HEK293 (cell line): ENCODE data around the gene SELENOW.
"Not testable (repeated sequence)": the region's sequence is repeated elsewhere in the genome, so short reads cannot be mapped to it uniquely, and the experiment has no call there.

Experiments used
- CTCF ChIA-PET: fragments of 350-600 bp; formaldehyde crosslinking; extraction: SDS; loops from one replicate; lab custom pipeline; 2021; ENCODE audit warnings: antibody characterized with exemption; lab: Yijun Ruan, JAX
- POLR2A ChIA-PET: fragments of 300-600 bp; formaldehyde crosslinking; extraction: SDS; loops from one replicate; lab custom pipeline; 2020; ENCODE audit warnings: antibody characterized with exemption, inconsistent platforms; lab: Yijun Ruan, JAX
- H3K27ac ChIP-seq: fragments of 200-500 bp; sonication (Bioruptor generic); 2 replicates; pipeline ENCODE4 v1.5.1; 2014; ENCODE audit warnings: low read depth, low read length, control low read depth, inconsistent platforms; ENCODE audit errors: extremely low read depth
- H3K36me3 ChIP-seq, 2 experiments: fragments of 200-500 bp in 1 of 2; sonication (Bioruptor generic) in 1 of 2; 1 replicate in 1 of 2; 2 replicates in 1 of 2; pipeline ENCODE4 v1.5.1; 2014 to 2017; ENCODE audit warnings: inconsistent platforms in 2 of 2, low read length in 2 of 2; ENCODE audit not compliant: control insufficient read depth in 2 of 2, insufficient read depth in 1 of 2
- H3K4me1 ChIP-seq: fragments of 200-500 bp; sonication (Bioruptor generic); 2 replicates; pipeline ENCODE4 v1.5.1; 2014; ENCODE audit warnings: mild to moderate bottlenecking, low read length, inconsistent platforms; ENCODE audit not compliant: control insufficient read depth, insufficient read depth
- H3K4me3 ChIP-seq: 2 replicates; pipeline ENCODE4 v1.5.1; 2011; ENCODE audit warnings: low read depth, mild to moderate bottlenecking, control low read depth, low read length, moderate library complexity
- H3K9me3 ChIP-seq: fragments of 200-500 bp; sonication (Bioruptor generic); 2 replicates; pipeline ENCODE4 v1.5.1; 2014; ENCODE audit warnings: low read depth, low read length, inconsistent platforms; ENCODE audit not compliant: control insufficient read depth, insufficient read depth
- KLF1 ChIP-seq: fragments of 450-650 bp; formaldehyde crosslinking; IDR thresholded peaks from 2 replicates; pipeline ENCODE4 v1.5.1; 2016; ENCODE audit warnings: missing biosample characterization, missing genetic modification characterization
- KLF10 ChIP-seq: fragments of 450-650 bp; IDR thresholded peaks from 2 replicates; pipeline ENCODE4 v1.5.1; 2018; ENCODE audit warnings: missing biosample characterization, mild to moderate bottlenecking, missing genetic modification characterization
- KLF9 ChIP-seq: fragments of 450-650 bp; formaldehyde crosslinking; IDR thresholded peaks from 2 replicates; pipeline ENCODE4 v1.5.1; 2016; ENCODE audit warnings: missing biosample characterization, missing genetic modification characterization, low read depth
- MEIS1 ChIP-seq: sonication (generic); formaldehyde crosslinking; IDR thresholded peaks from 2 replicates; pipeline ENCODE4 v1.8.1; 2022; ENCODE audit warnings: missing genetic modification reagents, mild to moderate bottlenecking, borderline replicate concordance
- WT1 ChIP-seq: fragments of 450-650 bp; formaldehyde crosslinking; IDR thresholded peaks from 2 replicates; pipeline ENCODE4 v1.5.1; 2016; ENCODE audit warnings: missing biosample characterization, missing genetic modification characterization
- ZBTB1 ChIP-seq: fragments of 450-650 bp; formaldehyde crosslinking; IDR thresholded peaks from 2 replicates; pipeline ENCODE4 v1.5.1; 2016; ENCODE audit warnings: missing biosample characterization, missing genetic modification characterization
- ZNF350 ChIP-seq: fragments of 450-650 bp; formaldehyde crosslinking; IDR thresholded peaks from 2 replicates; pipeline ENCODE4 v1.5.0; 2017; ENCODE audit warnings: missing biosample characterization, mild to moderate bottlenecking, missing genetic modification characterization
- ZNF654 ChIP-seq: fragments of 450-650 bp; formaldehyde crosslinking; IDR thresholded peaks from 2 replicates; pipeline ENCODE4 v1.5.1; 2016; ENCODE audit warnings: low read depth, missing biosample characterization, missing genetic modification characterization
- ZNF658 ChIP-seq: fragments of 450-650 bp; formaldehyde crosslinking; IDR thresholded peaks from 2 replicates; pipeline ENCODE4; 2016; ENCODE audit warnings: missing biosample characterization, missing genetic modification characterization
- ZNF777 ChIP-seq: fragments of 450-650 bp; formaldehyde crosslinking; IDR thresholded peaks from 2 replicates; pipeline ENCODE4 v1.5.1; 2017; ENCODE audit warnings: missing biosample characterization, missing genetic modification characterization, borderline replicate concordance
- ZNF785 ChIP-seq: fragments of 450-650 bp; formaldehyde crosslinking; IDR thresholded peaks from 2 replicates; pipeline ENCODE4 v1.5.1; 2016; ENCODE audit warnings: missing biosample characterization, missing genetic modification characterization
- ZSCAN23 ChIP-seq: fragments of 450-650 bp; formaldehyde crosslinking; IDR thresholded peaks from 2 replicates; pipeline ENCODE4 v1.5.1; 2016; ENCODE audit warnings: missing biosample characterization, missing genetic modification characterization
- TF ChIP-seq, protein P1 (sequence below): fragments of 450-650 bp; formaldehyde crosslinking; IDR thresholded peaks from 2 replicates; pipeline ENCODE4 v1.5.1; 2016; ENCODE audit warnings: missing biosample characterization, missing genetic modification characterization
- TF ChIP-seq, protein P2 (sequence below): fragments of 450-650 bp; formaldehyde crosslinking; IDR thresholded peaks from 2 replicates; pipeline ENCODE4 v1.5.1; 2016; ENCODE audit warnings: missing biosample characterization, missing genetic modification characterization, low read depth
- TF ChIP-seq, protein P3 (sequence below): fragments of 450-650 bp; formaldehyde crosslinking; IDR thresholded peaks from 2 replicates; pipeline ENCODE4 v1.5.1; 2016; ENCODE audit warnings: missing biosample characterization, missing genetic modification characterization

The SELENOW gene

DNA sequence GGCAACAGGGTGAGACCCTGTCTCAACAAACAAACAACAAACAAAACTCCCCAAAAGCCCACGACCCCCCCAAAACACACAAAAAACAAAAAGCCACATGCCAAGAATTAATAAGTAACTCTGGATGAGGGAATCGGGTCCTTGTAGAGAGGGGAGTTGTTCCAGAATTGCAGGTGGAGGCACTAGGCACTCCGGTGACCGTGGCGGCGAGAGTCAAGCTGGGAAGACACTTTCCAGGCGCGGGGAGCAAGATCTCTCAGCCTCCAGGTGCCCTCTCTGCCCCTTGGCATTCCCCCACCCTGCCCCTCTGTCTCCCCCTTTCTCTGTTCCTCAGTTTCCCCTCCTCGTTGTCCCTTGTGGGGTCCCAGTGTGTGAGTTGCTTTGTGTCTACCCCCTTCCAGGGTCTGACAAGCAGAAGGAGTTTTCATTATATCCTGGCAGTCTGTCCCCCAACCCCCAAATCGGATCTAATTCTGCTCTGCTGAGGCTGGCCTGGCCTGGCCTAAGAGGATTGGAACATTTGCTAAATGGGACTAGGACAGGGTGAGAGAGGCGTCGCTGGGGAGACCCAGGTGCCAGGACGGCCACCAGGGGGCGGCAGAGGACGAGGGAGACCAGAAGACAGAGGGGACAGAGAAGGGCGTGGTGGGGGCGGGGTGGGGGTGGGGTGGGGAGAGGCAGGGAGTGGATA lies 34.9 kb downstream of the SELENOW start:
- Histone ChIP-seq H3K4me1 (no peaks in the 10 kb centered on the region; the same call in 1 of the 2 replicates), H3K36me3 (no peaks in the 10 kb centered on the region), H3K4me3 (no peak overlapping the region), H3K27ac (no peak overlapping the region), H3K9me3 (no peaks in the 10 kb centered on the region)
- TF ChIP-seq ZNF654 (tag by site-specific recombination): 0 out of 2 replicates have a peak, but pooled peaks have one; percentile 17
- TF ChIP-seq, protein P1, sequence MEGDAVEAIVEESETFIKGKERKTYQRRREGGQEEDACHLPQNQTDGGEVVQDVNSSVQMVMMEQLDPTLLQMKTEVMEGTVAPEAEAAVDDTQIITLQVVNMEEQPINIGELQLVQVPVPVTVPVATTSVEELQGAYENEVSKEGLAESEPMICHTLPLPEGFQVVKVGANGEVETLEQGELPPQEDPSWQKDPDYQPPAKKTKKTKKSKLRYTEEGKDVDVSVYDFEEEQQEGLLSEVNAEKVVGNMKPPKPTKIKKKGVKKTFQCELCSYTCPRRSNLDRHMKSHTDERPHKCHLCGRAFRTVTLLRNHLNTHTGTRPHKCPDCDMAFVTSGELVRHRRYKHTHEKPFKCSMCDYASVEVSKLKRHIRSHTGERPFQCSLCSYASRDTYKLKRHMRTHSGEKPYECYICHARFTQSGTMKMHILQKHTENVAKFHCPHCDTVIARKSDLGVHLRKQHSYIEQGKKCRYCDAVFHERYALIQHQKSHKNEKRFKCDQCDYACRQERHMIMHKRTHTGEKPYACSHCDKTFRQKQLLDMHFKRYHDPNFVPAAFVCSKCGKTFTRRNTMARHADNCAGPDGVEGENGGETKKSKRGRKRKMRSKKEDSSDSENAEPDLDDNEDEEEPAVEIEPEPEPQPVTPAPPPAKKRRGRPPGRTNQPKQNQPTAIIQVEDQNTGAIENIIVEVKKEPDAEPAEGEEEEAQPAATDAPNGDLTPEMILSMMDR (tag by site-specific recombination): peak; percentile 28; the same call in 1 of the 2 replicates
- TF ChIP-seq KLF9 (tag by site-specific recombination): peak; percentile 50
- TF ChIP-seq KLF10: peak; percentile 61; the same call in 1 of the 2 replicates
- TF ChIP-seq ZSCAN23 (tag by site-specific recombination): no peak
- TF ChIP-seq ZNF658 (tag by site-specific recombination): no peak
- TF ChIP-seq ZNF350 (tag by site-specific recombination): no peak
- TF ChIP-seq ZNF785 (tag by site-specific recombination): no peak
- POLR2A ChIA-PET: no interaction called here
- CTCF ChIA-PET: interaction anchor here (0.6 to 4.2 kb wide), 16 partner anchors 12 to 450 kb away, joined by 3 to 45 read pairs (median 4); no protein-coding TSS in a partner anchor

DNA sequence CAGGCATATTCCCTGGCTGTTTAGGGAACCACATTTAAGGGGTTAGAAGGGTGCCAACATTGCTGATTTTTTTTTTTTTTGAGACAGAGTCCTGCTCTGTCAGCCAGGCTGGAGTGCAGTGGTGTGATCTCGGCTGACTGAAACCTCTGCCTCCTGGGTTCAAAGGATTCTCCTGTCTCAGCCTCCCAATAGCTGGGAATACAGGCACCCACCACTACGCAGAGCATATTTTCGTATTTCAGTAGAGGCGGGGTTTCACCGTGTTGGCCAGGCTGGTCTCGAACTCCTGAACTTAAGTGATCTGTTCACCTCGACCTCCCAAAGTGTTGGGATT lies 35.5 kb downstream of the SELENOW start:
- Histone ChIP-seq H3K9me3 (no peaks in the 10 kb centered on the region), H3K4me1 (no peaks in the 10 kb centered on the region; the same call in 1 of the 2 replicates), H3K4me3 (no peak overlapping the region), H3K36me3 (no peaks in the 10 kb centered on the region), H3K27ac (no peak overlapping the region)
- POLR2A ChIA-PET: no interaction called here
- CTCF ChIA-PET: interaction anchor here (0.6 to 4.2 kb wide), 20 partner anchors 9 to 148 kb away, joined by 3 to 45 read pairs (median 4); no protein-coding TSS in a partner anchor
- TF ChIP-seq KLF9 (tag by site-specific recombination) (0 out of 2 replicates have a peak, but pooled peaks have one; percentile 30), ZBTB1 (tag by site-specific recombination) (no peak), WT1 (tag by site-specific recombination) (no peak), KLF10 (0 out of 2 replicates have a peak, but pooled peaks have one; percentile 53), KLF1 (tag by site-specific recombination) (0 out of 2 replicates have a peak, but pooled peaks have one; percentile 23), MEIS1 (CRISPR knock-in tag) (no peak), ZNF777 (tag by site-specific recombination) (no peak)
- TF ChIP-seq, protein P2, sequence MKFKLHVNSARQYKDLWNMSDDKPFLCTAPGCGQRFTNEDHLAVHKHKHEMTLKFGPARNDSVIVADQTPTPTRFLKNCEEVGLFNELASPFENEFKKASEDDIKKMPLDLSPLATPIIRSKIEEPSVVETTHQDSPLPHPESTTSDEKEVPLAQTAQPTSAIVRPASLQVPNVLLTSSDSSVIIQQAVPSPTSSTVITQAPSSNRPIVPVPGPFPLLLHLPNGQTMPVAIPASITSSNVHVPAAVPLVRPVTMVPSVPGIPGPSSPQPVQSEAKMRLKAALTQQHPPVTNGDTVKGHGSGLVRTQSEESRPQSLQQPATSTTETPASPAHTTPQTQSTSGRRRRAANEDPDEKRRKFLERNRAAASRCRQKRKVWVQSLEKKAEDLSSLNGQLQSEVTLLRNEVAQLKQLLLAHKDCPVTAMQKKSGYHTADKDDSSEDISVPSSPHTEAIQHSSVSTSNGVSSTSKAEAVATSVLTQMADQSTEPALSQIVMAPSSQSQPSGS (tag by site-specific recombination): no peak
- TF ChIP-seq, protein P3, sequence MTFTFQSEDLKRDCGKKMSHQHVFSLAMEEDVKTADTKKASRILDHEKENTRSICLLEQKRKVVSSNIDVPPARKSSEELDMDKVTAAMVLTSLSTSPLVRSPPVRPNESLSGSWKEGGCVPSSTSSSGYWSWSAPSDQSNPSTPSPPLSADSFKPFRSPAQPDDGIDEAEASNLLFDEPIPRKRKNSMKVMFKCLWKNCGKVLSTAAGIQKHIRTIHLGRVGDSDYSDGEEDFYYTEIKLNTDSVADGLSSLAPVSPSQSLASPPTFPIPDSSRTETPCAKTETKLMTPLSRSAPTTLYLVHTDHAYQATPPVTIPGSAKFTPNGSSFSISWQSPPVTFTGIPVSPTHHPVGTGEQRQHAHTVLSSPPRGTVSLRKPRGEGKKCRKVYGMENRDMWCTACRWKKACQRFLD (tag by site-specific recombination): no peak
- TF ChIP-seq, all 188 proteins: peak for 3

DNA sequence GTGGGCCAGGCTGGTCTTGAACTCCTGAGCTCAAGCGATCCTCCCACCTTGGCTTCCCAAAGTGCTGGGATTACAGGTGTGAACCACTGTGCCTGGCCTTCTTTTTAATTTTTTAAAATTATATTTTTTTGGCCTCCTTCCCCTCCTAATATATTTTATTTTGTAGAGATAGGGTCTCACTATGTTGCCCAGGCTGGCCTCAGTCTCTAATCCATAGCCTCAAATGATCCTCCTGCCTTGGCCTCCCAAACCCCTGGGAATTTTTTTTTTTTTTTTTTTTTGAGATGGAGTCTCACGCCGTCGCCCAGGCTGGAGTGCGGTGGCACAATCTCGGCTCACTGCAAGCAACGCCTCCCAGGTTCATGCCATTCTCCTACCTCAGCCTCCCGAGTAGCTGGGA lies 37.8 kb downstream of the SELENOW start:
- H3K27ac ChIP-seq, H3K9me3 ChIP-seq, H3K4me1 ChIP-seq, H3K36me3 ChIP-seq, H3K4me3 ChIP-seq, POLR2A ChIA-PET: not testable (repeated sequence)
- CTCF ChIA-PET: interaction anchor here (0.6 to 3.3 kb wide), 6 partner anchors 24 to 686 kb away, joined by 3 to 18 read pairs (median 4); no protein-coding TSS in a partner anchor
